SK-N-SH treated with all-trans-retinoic acid at 6 μM for 48 hours (cell line): ENCODE measurements around the gene LINS1.

ENCODE experiments used
- BACH2 ChIP-seq: fragments of 250-450 bp; sonication (Bioruptor Pico); IDR thresholded peaks from 2 replicates; pipeline ENCODE4 v1.9.0; 2021; ENCODE audit warnings: mild to moderate bottlenecking, borderline replicate concordance
- ISL1 ChIP-seq: fragments of 250-450 bp; sonication (Bioruptor Pico); IDR thresholded peaks from 2 replicates; pipeline ENCODE4 v2.1.2; 2022; ENCODE audit warnings: mild to moderate bottlenecking, moderate library complexity
- RARB ChIP-seq: fragments of 250-450 bp; sonication (Bioruptor Pico); IDR thresholded peaks from 2 replicates; pipeline ENCODE4 v1.8.0; 2021; ENCODE audit warnings: mild to moderate bottlenecking, moderate library complexity
- TF ChIP-seq, protein P1 (sequence below): fragments of 250-450 bp; sonication (Bioruptor Pico); IDR thresholded peaks from 2 replicates; pipeline ENCODE4 v1.8.0; 2020; ENCODE audit warnings: mild to moderate bottlenecking, moderate library complexity, borderline replicate concordance

DNA sequence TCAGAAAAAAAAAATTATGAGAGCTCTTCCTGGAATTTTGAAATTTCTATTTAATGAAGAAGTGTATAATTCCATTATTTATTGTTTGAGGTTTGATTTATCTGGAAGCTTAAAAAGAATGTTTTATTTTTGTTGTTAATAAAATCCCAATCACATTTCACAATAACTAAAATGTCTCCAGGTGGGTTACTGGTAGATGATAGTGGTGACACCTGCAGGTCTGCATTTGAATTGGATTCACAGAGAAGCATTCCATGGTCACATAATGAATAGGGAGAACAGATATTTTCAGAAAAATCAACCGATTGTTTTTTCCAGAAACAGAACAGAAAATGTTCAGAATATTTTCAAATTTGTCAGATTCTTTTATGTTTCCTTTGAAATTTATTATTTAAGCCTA lies 48.7 kb upstream of the LINS1 start:
- TF ChIP-seq ISL1 (CRISPR knock-in tag), result no peak
- TF ChIP-seq, protein P1, sequence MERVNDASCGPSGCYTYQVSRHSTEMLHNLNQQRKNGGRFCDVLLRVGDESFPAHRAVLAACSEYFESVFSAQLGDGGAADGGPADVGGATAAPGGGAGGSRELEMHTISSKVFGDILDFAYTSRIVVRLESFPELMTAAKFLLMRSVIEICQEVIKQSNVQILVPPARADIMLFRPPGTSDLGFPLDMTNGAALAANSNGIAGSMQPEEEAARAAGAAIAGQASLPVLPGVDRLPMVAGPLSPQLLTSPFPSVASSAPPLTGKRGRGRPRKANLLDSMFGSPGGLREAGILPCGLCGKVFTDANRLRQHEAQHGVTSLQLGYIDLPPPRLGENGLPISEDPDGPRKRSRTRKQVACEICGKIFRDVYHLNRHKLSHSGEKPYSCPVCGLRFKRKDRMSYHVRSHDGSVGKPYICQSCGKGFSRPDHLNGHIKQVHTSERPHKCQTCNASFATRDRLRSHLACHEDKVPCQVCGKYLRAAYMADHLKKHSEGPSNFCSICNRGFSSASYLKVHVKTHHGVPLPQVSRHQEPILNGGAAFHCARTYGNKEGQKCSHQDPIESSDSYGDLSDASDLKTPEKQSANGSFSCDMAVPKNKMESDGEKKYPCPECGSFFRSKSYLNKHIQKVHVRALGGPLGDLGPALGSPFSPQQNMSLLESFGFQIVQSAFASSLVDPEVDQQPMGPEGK, result no peak
- TF ChIP-seq BACH2, result no peak
- no peak for TF ChIP-seq RARB (CRISPR knock-in tag)
